Colonic mucosa (tissue), 4 donors: Measurements from ENCODE around the gene SAA4. TPM values are rescaled to one million over a fixed set of nuclear protein-coding genes. Genes with fewer than 3 reads are reported as not detected.

Experiments used
- DNase-seq: peaks from one replicate; pipeline ENCODE4 v3.0.0-alpha.2; 2020
- H3K27ac ChIP-seq: fragments of 200-600 bp; one replicate; pipeline ENCODE4 v1.8.0; 2021
- H3K27me3 ChIP-seq: fragments of 200-600 bp; one replicate; pipeline ENCODE4 v1.8.0; 2021
- H3K36me3 ChIP-seq: fragments of 200-600 bp; one replicate; pipeline ENCODE4 v1.8.0; 2021
- H3K4me1 ChIP-seq: fragments of 200-600 bp; one replicate; pipeline ENCODE4 v1.8.0; 2021; ENCODE audit warnings: mild to moderate bottlenecking
- H3K4me3 ChIP-seq: fragments of 200-600 bp; one replicate; pipeline ENCODE4 v1.8.0; 2021
- H3K9ac ChIP-seq, 2 donors: one replicate each; pipeline ENCODE4 v1.7.0; 2013; ENCODE audit warnings: control low read depth in 2 of 2, low read depth in 2 of 2, low read length in 2 of 2
- H3K9me3 ChIP-seq: fragments of 200-600 bp; one replicate; pipeline ENCODE4 v1.8.0; 2021
- intact Hi-C: fragments of 100-400 bp; cut with DNase I; formaldehyde crosslinking; loops from one replicate; pipeline ENCODE4 v1.14.1; 2022
- total RNA-seq, 2 donors: library from RNA; stranded (reverse); fragmentation: NEBNext Ultra II Directional in 1 of 2; extraction: Animal tissue kit (Norgen Biotek cat#: 25700) in 1 of 2; gene quantifications; one replicate each; pipeline ENCODE4 v1.2.1, GENCODE V29; 2021
- TF ChIP-seq, protein P1 (sequence below): fragments of 200-600 bp; IDR thresholded peaks from one replicate; pipeline ENCODE4 v1.8.0; 2022; ENCODE audit warnings: antibody characterized with exemption, mild to moderate bottlenecking
- donor health status: healthy.
- donor health status: DM: no; HTN: no; CAD: no.
- donor health status: DM: no; HTN: no; CAD: no.

Gene SAA4, protein sequence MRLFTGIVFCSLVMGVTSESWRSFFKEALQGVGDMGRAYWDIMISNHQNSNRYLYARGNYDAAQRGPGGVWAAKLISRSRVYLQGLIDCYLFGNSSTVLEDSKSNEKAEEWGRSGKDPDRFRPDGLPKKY
- under 1 TPM in 1 of 2 donors, not detected in 1; 0.86 TPM for total RNA-seq

GRCh38 chr11:18236664-18237356 lies at the start of gene SAA4:
SAA4 (minus strand) TSS chr11:18236802; CDS start chr11:18235926, 876 bp downstream.
- Histone ChIP-seq H3K4me3 (no peak within 1 kb of the TSS), H3K36me3 (no peaks in the 10 kb centered on the region), H3K4me1 (no peaks in the 10 kb centered on the region), H3K9me3 (no peaks in the 10 kb centered on the region), H3K9ac (no peak within 1 kb of the TSS), H3K27ac (no peak within 1 kb of the TSS), H3K27me3 (no peaks in the 10 kb centered on the region)
- DNase-seq: no peak
- intact Hi-C loops: no loop called here
- TF ChIP-seq, protein P1, sequence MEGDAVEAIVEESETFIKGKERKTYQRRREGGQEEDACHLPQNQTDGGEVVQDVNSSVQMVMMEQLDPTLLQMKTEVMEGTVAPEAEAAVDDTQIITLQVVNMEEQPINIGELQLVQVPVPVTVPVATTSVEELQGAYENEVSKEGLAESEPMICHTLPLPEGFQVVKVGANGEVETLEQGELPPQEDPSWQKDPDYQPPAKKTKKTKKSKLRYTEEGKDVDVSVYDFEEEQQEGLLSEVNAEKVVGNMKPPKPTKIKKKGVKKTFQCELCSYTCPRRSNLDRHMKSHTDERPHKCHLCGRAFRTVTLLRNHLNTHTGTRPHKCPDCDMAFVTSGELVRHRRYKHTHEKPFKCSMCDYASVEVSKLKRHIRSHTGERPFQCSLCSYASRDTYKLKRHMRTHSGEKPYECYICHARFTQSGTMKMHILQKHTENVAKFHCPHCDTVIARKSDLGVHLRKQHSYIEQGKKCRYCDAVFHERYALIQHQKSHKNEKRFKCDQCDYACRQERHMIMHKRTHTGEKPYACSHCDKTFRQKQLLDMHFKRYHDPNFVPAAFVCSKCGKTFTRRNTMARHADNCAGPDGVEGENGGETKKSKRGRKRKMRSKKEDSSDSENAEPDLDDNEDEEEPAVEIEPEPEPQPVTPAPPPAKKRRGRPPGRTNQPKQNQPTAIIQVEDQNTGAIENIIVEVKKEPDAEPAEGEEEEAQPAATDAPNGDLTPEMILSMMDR: no peak

- H3K27me3 ChIP-seq: no peaks in the 10 kb centered on the region
- no peaks in the 10 kb centered on the region for H3K4me1 ChIP-seq
- no peak overlapping the region for H3K4me3 ChIP-seq
- no peak overlapping the region for H3K9ac ChIP-seq
- intact Hi-C loops: no loop called here
- TF ChIP-seq, protein P1: no peak
- no peaks in the 10 kb centered on the region for H3K9me3 ChIP-seq
- no peak for DNase-seq
- H3K27ac ChIP-seq: no peak overlapping the region
- H3K36me3 ChIP-seq: no peaks in the 10 kb centered on the region
Measured at GRCh38 chr11:18285841-18286240, 49.2 kb upstream of the SAA4 start.

DNA sequence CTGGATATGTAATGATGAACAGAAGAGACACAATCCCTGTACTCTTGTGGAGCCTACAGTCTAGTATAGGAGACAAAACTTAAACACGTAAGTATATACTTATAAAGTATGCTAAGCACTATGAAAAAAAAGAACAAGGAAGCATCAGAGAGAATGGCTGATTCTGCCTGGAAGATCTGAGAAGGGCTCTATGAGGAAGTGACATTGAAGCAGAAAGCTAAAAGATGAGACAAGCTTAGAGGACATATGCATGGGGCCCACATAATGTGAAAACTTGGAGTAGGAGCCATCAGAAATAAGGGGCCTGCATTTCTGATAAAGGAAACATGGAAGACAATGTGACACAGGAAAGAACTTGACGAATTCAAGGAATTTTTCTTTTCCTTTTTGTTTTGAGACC lies 46.0 kb upstream of the SAA4 start:
- Histone ChIP-seq H3K4me1 (no peaks in the 10 kb centered on the region), H3K27ac (no peak overlapping the region), H3K27me3 (no peaks in the 10 kb centered on the region), H3K9me3 (no peaks in the 10 kb centered on the region), H3K4me3 (no peak overlapping the region), H3K36me3 (no peaks in the 10 kb centered on the region), H3K9ac (no peak overlapping the region)
- TF ChIP-seq, protein P1: no peak
- DNase-seq: no peak
- intact Hi-C loops: no loop called here

DNA sequence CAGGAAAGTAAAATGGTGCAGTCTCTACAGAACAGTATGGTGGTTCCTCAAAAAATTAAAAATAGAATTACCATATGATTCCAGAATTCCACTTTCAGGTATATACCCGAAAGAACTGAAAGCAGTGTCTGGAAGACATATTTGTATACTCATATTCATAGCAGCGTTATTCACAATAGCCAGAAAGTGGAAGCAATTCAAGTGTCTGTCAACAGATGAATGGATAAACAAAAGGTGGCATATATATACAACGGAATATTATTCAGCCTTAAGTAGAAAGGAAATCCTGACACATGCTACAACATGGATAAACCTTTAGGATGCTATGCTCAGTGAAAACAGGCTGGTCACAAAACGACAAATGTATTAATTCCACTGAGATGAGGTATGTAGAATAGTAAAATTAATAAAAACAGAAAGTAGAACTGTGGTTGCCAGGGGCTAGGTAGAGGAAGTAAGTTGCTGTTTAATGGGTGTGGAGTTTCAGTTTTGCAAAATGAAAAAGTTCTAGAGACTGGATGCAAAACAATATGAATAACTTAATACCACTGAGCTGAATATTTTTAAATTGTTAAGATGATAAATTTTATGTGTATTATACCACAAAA lies 43.9 kb upstream of the SAA4 start:
- Histone ChIP-seq H3K4me3 (no peak overlapping the region), H3K4me1 (no peaks in the 10 kb centered on the region), H3K9me3 (no peaks in the 10 kb centered on the region), H3K36me3 (no peaks in the 10 kb centered on the region), H3K27me3 (no peaks in the 10 kb centered on the region), H3K27ac (peak overlapping the region; percentile 18), H3K9ac (no peak overlapping the region)
- intact Hi-C loops: no loop called here
- no peak for DNase-seq
- TF ChIP-seq, protein P1: no peak

DNA sequence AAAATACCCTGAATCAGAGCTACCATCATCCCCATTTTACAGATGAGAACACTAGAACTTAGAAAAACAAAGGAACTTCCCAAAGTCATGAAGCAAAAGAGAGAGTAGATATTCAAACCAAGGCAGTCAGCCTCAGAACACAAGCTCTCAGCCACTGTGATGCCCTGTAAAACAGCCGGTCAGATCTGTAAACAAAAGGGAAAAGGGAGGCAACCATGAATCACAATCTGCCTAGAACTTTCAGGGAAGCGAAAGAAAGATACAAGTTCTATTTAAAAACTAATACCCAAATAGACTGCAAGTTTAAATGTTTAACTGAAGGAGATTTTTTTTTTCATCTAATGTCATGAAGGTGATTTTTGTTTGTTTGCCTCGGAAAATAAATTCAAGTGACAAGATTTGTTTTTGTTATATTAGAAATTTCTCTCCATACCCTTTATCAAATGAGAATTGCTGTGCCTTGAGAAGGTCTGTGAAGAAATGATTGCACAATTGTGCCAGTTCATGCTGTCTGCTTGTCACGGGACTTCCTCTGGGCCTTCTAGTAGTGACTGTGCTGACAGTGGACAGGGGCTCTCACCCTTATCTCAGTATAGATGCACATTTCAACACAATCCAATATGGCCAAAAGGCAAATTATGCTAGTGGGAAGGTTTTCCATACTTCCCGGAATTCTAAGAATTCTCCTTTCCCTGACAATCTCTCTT lies 41.1 kb upstream of the SAA4 start:
- DNase-seq: no peak
- no peaks in the 10 kb centered on the region for H3K4me1 ChIP-seq
- intact Hi-C loops: no loop called here
- TF ChIP-seq, protein P1: no peak
- H3K36me3 ChIP-seq: no peaks in the 10 kb centered on the region
- no peak overlapping the region for H3K9ac ChIP-seq
- no peak overlapping the region for H3K27ac ChIP-seq
- H3K9me3 ChIP-seq: no peaks in the 10 kb centered on the region
- no peak overlapping the region for H3K4me3 ChIP-seq
- H3K27me3 ChIP-seq: no peaks in the 10 kb centered on the region
